HCT116 (cell line): ENCODE data around the gene LMBR1. TPM values are rescaled to one million over a fixed set of nuclear protein-coding genes. Genes with fewer than 3 reads are reported as not detected.

Source experiments
- ATAC-seq: fragments of 200-7000 bp; cut with Tn5 transposase; 2 replicates; pipeline ENCODE4 v1.9.1; 2020; ENCODE audit warnings: mild to moderate bottlenecking, moderate library complexity
- BruUV-seq: library from RNA; stranded (reverse); fragments of 400-500 nt; replicated peaks from 2 replicates; lab custom pipeline; 2021; lab: Mats Ljungman, UMichigan
- CTCF ChIA-PET: fragments of 300-600 bp; sonication (Branson Sonifier 250); formaldehyde crosslinking; loops from one replicate; lab custom pipeline; 2021; ENCODE audit warnings: antibody characterized with exemption; lab: Charles Lee
- POLR2A ChIA-PET: fragments of 300-600, 350-600 bp; sonication (Branson Sonifier 250); formaldehyde crosslinking; loops from one replicate; lab custom pipeline; 2021; ENCODE audit warnings: antibody characterized with exemption; lab: Charles Lee
- RAD21 ChIA-PET, 2 experiments: fragments of 300-600 bp; sonication (Branson Sonifier 250); formaldehyde crosslinking; loops; one replicate each; lab custom pipeline; 2023; ENCODE audit warnings: low total read pairs in 2 of 2; ENCODE audit not compliant: uncharacterized antibody in 2 of 2, unreplicated experiment in 2 of 2, low non-redundant PET in 1 of 2; lab: Charles Lee
- DNase-seq: peaks from one replicate; pipeline ENCODE4 v3.0.0-alpha.2; 2010; ENCODE audit warnings: low read depth, low spot score
- H2AFZ ChIP-seq: fragments of 200-600 bp; shearing (Covaris generic), sonication (generic); 2 replicates; pipeline ENCODE4 v1.6.1; 2017; ENCODE audit warnings: low read depth, mixed run types, mixed read lengths, antibody characterized with exemption, low read length; ENCODE audit not compliant: poor library complexity, severe bottlenecking
- H3K27ac ChIP-seq: 2 replicates; pipeline ENCODE4 v1.5.1; 2012; ENCODE audit warnings: low read depth, low read length
- H3K27me3 ChIP-seq: fragments of 200-600 bp; sonication (generic); 2 replicates; pipeline ENCODE4 v1.6.1; 2016; ENCODE audit warnings: mixed run types, low read length, mixed read lengths; ENCODE audit not compliant: insufficient read depth
- H3K36me3 ChIP-seq, 2 experiments: fragments of 200-500 bp in 1 of 2; fragments of 200-600 bp in 1 of 2; sonication (Bioruptor generic) in 1 of 2; sonication (generic) in 1 of 2; 2 replicates each; pipeline versions ENCODE4 v1.5.1 to v1.6.1; 2014 to 2016; ENCODE audit warnings: low read length in 2 of 2, inconsistent platforms in 1 of 2, mixed read lengths in 1 of 2, mixed run types in 1 of 2; ENCODE audit not compliant: insufficient read depth in 2 of 2, control insufficient read depth in 1 of 2
- H3K4me1 ChIP-seq, 2 experiments: fragments of 200-600 bp in 1 of 2; sonication (generic) in 1 of 2; 2 replicates each; pipeline versions ENCODE4 v1.5.1 to v1.6.1; 2012 to 2017; ENCODE audit warnings: low read length in 2 of 2, inconsistent platforms in 1 of 2, mild to moderate bottlenecking in 1 of 2, mixed read lengths in 1 of 2, mixed run types in 1 of 2, moderate library complexity in 1 of 2; ENCODE audit not compliant: insufficient read depth in 2 of 2, control insufficient read depth in 1 of 2
- H3K4me2 ChIP-seq: fragments of 200-600 bp; sonication (generic); 2 replicates; pipeline ENCODE4 v1.6.1; 2017; ENCODE audit warnings: mixed run types, low read length, mixed read lengths
- H3K4me3 ChIP-seq, 2 experiments: fragments of 200-600 bp in 1 of 2; sonication (generic) in 1 of 2; replicated peaks in 1 of 2; 2 replicates each; pipeline ENCODE4 v1.5.1; 2011 to 2016; ENCODE audit warnings: low read length in 2 of 2, control low read depth in 1 of 2, low read depth in 1 of 2, mild to moderate bottlenecking in 1 of 2, mixed read lengths in 1 of 2, mixed run types in 1 of 2
- H3K79me2 ChIP-seq: fragments of 200-600 bp; sonication (generic); 2 replicates; pipeline ENCODE4 v1.6.1; 2017; ENCODE audit warnings: mild to moderate bottlenecking, mixed run types, low read length, moderate library complexity, mixed read lengths; ENCODE audit not compliant: insufficient read depth
- H3K9ac ChIP-seq: fragments of 200-600 bp; sonication (generic); 2 replicates; pipeline ENCODE4 v1.6.1; 2016; ENCODE audit warnings: low read length, mixed read lengths
- H3K9me2 ChIP-seq: fragments of 200-600 bp; sonication (generic), shearing (Covaris generic); 2 replicates; pipeline ENCODE4 v1.6.1; 2017; ENCODE audit warnings: mixed run types, mild to moderate bottlenecking, moderate library complexity; ENCODE audit not compliant: insufficient read depth
- H3K9me3 ChIP-seq, 2 experiments: fragments of 200-500 bp in 1 of 2; fragments of 200-600 bp in 1 of 2; sonication (Bioruptor generic) in 1 of 2; sonication (generic) in 1 of 2; 2 replicates each; pipeline ENCODE4 v1.6.1; 2014 to 2017; ENCODE audit warnings: low read length in 2 of 2, mixed read lengths in 2 of 2, inconsistent platforms in 1 of 2, low read depth in 1 of 2, mild to moderate bottlenecking in 1 of 2, mixed run types in 1 of 2, moderate library complexity in 1 of 2; ENCODE audit not compliant: control insufficient read depth in 1 of 2, insufficient read depth in 1 of 2
- H4K20me1 ChIP-seq: fragments of 200-600 bp; sonication (generic), shearing (Covaris generic); 2 replicates; pipeline ENCODE4 v1.6.1; 2017; ENCODE audit warnings: mixed run types, mild to moderate bottlenecking, moderate library complexity; ENCODE audit not compliant: insufficient read depth
- CEBPB ChIP-seq: IDR thresholded peaks from 2 replicates; pipeline ENCODE4 v1.6.1; 2012; ENCODE audit warnings: low read depth
- EGR1 ChIP-seq: IDR thresholded peaks from 2 replicates; pipeline ENCODE4 v1.6.1; 2012; ENCODE audit warnings: low read depth
- EZH2 ChIP-seq: fragments of 200-600 bp; sonication (generic); IDR thresholded peaks from 2 replicates; pipeline ENCODE4 v1.6.1; 2017; ENCODE audit warnings: antibody characterized with exemption, mixed run types
- JUND ChIP-seq: IDR thresholded peaks from 2 replicates; pipeline ENCODE4 v1.6.1; 2012
- POLR2A ChIP-seq: IDR thresholded peaks from 2 replicates; pipeline ENCODE4 v1.7.0; 2011; ENCODE audit warnings: borderline replicate concordance; ENCODE audit not compliant: insufficient read depth, insufficient read length; ENCODE audit errors: extremely low read depth
- RAD21 ChIP-seq: IDR thresholded peaks from 2 replicates; pipeline ENCODE4 v1.6.1; 2012; ENCODE audit warnings: low read depth, mild to moderate bottlenecking
- SIN3A ChIP-seq: IDR thresholded peaks from 2 replicates; pipeline ENCODE4 v1.6.1; 2012; ENCODE audit warnings: low read depth
- ZBTB33 ChIP-seq: IDR thresholded peaks from 2 replicates; pipeline ENCODE4 v1.6.1; 2011; ENCODE audit warnings: mild to moderate bottlenecking, low read length, moderate library complexity; ENCODE audit not compliant: insufficient replicate concordance; ENCODE audit errors: extremely low read depth
- intact Hi-C: fragments of 100-400 bp; cut with micrococcal nuclease; formaldehyde crosslinking; loops from 2 replicates; pipeline ENCODE4 v1.10.0; 2022
- total RNA-seq: library from RNA; stranded (reverse); gene quantifications from one replicate; pipeline ENCODE4 v1.2.1, GENCODE V29; 2021; ENCODE audit not compliant: unreplicated experiment
- TF ChIP-seq, protein P1 (sequence below), 3 experiments: fragments of 200-600 bp in 1 of 3; sonication (generic) in 1 of 3; IDR thresholded peaks in 2 of 3; conservative IDR thresholded peaks in 1 of 3; 2 replicates each; pipeline ENCODE4 v1.5.1; 2012 to 2017; ENCODE audit warnings: low read depth in 2 of 3, low read length in 2 of 3, antibody characterized with exemption in 1 of 3, borderline replicate concordance in 1 of 3, control low read depth in 1 of 3, mild to moderate bottlenecking in 1 of 3, mixed read lengths in 1 of 3, mixed run types in 1 of 3, moderate library complexity in 1 of 3; ENCODE audit not compliant: insufficient read depth in 1 of 3

Gene LMBR1
- total RNA-seq, 1 experiment from 2014 or later = 84.0 TPM

DNA sequence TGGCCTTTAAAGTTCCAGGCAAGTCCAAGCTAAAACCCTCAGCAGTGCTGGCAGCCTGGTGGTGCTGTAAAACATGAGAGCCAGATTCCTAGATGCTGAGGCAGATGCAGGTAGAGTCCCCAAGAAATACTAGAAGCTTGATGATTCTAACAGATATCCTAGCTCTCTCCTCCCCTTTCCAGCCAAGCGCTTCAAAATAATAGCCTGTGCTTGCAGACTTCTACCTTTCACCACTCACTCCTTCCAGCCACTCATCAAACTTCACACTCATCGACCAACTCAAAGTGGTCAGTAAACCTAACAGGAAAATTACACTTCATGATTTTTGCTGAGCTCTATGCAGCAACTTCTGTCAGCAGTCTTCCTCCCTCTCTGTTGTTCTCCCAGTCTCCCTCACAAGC lies 50.2 kb downstream of the LMBR1 start:
- no peak for ATAC-seq
- H3K27me3 ChIP-seq = no peaks in the 10 kb centered on the region
- no peaks in the 10 kb centered on the region for H3K36me3 ChIP-seq
- H3K9me2 ChIP-seq = no peaks in the 10 kb centered on the region
- peaks cover 91% of the 10 kb centered on the region for H3K79me2 ChIP-seq
- H3K9me3 ChIP-seq = no peaks in the 10 kb centered on the region
- ChIA-PET POLR2A (no interaction called here), CTCF (no interaction called here), RAD21 (no interaction called here)
- no peak overlapping the region for H2AFZ ChIP-seq
- H4K20me1 ChIP-seq = peaks cover 9% of the 10 kb centered on the region; the same call in 1 of the 2 replicates
- H3K4me1 ChIP-seq = no peaks in the 10 kb centered on the region
- no TSS peak for BruUV-seq
- DNase-seq = no peak
- no peak overlapping the region for H3K27ac ChIP-seq
- no peak overlapping the region for H3K9ac ChIP-seq
- TF ChIP-seq RAD21 (no peak), CEBPB (no peak), ZBTB33 (no peak), EGR1 (no peak), POLR2A (no peak), EZH2 (no peak), SIN3A (no peak), JUND (no peak)
- TF ChIP-seq, protein P1, sequence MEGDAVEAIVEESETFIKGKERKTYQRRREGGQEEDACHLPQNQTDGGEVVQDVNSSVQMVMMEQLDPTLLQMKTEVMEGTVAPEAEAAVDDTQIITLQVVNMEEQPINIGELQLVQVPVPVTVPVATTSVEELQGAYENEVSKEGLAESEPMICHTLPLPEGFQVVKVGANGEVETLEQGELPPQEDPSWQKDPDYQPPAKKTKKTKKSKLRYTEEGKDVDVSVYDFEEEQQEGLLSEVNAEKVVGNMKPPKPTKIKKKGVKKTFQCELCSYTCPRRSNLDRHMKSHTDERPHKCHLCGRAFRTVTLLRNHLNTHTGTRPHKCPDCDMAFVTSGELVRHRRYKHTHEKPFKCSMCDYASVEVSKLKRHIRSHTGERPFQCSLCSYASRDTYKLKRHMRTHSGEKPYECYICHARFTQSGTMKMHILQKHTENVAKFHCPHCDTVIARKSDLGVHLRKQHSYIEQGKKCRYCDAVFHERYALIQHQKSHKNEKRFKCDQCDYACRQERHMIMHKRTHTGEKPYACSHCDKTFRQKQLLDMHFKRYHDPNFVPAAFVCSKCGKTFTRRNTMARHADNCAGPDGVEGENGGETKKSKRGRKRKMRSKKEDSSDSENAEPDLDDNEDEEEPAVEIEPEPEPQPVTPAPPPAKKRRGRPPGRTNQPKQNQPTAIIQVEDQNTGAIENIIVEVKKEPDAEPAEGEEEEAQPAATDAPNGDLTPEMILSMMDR (IDR thresholded peaks at IDR 0.05 in 2 of 3, conservative IDR thresholded peaks at IDR 0.05 in 1 of 3; ENCODE audit: borderline replicate concordance in 1 of 3, insufficient read depth in 1 of 3, low read depth in 2 of 3, low read length in 2 of 3) = no peak
- H3K4me2 ChIP-seq = no peak overlapping the region
- H3K4me3 ChIP-seq = no peak overlapping the region
- intact Hi-C loops = no loop called here
